ENCODE data around the gene TANC1.

DNA sequence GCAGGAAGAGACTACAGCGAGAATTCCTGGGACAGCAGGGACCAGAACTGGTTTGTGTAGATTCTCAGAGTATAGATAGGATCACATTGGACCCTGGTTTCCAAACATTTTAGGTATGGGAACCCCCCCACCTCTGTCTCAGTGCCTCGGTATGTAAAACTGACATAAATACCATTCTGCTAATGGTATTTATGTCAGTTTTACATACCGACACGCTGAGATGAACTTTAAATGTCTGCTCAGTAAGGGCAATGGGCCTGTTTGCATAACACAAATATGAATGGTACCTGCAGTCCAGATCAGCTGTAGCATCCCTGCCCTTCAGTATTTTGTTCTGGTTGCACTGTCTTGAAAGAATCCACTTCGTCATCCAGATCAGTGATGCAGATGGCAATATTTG, 244.9 kb downstream of the TANC1 start:
- TF ChIP-seq POLR2A (IDR thresholded peaks at IDR 0.05) (no peak), EP300 (IDR thresholded peaks at IDR 0.05) (no peak), POLR2AphosphoS5 (IDR thresholded peaks at IDR 0.05) (no peak)
- TF ChIP-seq, protein P1, sequence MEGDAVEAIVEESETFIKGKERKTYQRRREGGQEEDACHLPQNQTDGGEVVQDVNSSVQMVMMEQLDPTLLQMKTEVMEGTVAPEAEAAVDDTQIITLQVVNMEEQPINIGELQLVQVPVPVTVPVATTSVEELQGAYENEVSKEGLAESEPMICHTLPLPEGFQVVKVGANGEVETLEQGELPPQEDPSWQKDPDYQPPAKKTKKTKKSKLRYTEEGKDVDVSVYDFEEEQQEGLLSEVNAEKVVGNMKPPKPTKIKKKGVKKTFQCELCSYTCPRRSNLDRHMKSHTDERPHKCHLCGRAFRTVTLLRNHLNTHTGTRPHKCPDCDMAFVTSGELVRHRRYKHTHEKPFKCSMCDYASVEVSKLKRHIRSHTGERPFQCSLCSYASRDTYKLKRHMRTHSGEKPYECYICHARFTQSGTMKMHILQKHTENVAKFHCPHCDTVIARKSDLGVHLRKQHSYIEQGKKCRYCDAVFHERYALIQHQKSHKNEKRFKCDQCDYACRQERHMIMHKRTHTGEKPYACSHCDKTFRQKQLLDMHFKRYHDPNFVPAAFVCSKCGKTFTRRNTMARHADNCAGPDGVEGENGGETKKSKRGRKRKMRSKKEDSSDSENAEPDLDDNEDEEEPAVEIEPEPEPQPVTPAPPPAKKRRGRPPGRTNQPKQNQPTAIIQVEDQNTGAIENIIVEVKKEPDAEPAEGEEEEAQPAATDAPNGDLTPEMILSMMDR (IDR thresholded peaks at IDR 0.05), result no peak
